Mesothelial cell of epicardium (in vitro differentiated cells): ENCODE results near the gene ERC2. TPM values are rescaled to one million over a fixed set of nuclear protein-coding genes. Genes with fewer than 3 reads are reported as not detected.

Source experiments
- DNase-seq, 2 experiments: peaks; one replicate each; pipeline ENCODE4 v3.0.0; 2021; ENCODE audit warnings: low spot score in 2 of 2; ENCODE audit not compliant: unreplicated experiment in 2 of 2
- H3K27ac Mint-ChIP-seq: 2 replicates; pipeline ENCODE4 v1.8.0; 2021; ENCODE audit warnings: mixed read lengths
- H3K27me3 Mint-ChIP-seq: 2 replicates; pipeline ENCODE4 v1.8.0; 2021; ENCODE audit warnings: low read depth, mixed read lengths
- H3K36me3 Mint-ChIP-seq: 2 replicates; pipeline ENCODE4 v1.8.0; 2021; ENCODE audit warnings: mixed read lengths
- H3K4me1 Mint-ChIP-seq: 2 replicates; pipeline ENCODE4 v1.8.0; 2021; ENCODE audit warnings: mixed read lengths
- H3K4me3 Mint-ChIP-seq: 2 replicates; pipeline ENCODE4 v1.8.0; 2021; ENCODE audit warnings: mild to moderate bottlenecking, moderate library complexity, mixed read lengths
- H3K9me3 Mint-ChIP-seq: 2 replicates; pipeline ENCODE4 v1.8.0; 2021; ENCODE audit warnings: mixed read lengths
- total RNA-seq: library from RNA; stranded (reverse); gene quantifications from 3 replicates; pipeline ENCODE4 v1.2.1, GENCODE V29; 2021
- TF ChIP-seq, protein P1 (sequence below): fragments of 200-600 bp; sonication (generic); IDR thresholded peaks from one replicate; pipeline ENCODE4 v1.5.0; 2021; ENCODE audit warnings: antibody characterized with exemption; ENCODE audit not compliant: unreplicated experiment

ERC2 gene
- total RNA-seq, 1 donor from 2014 or later: 15.6 TPM

DNA sequence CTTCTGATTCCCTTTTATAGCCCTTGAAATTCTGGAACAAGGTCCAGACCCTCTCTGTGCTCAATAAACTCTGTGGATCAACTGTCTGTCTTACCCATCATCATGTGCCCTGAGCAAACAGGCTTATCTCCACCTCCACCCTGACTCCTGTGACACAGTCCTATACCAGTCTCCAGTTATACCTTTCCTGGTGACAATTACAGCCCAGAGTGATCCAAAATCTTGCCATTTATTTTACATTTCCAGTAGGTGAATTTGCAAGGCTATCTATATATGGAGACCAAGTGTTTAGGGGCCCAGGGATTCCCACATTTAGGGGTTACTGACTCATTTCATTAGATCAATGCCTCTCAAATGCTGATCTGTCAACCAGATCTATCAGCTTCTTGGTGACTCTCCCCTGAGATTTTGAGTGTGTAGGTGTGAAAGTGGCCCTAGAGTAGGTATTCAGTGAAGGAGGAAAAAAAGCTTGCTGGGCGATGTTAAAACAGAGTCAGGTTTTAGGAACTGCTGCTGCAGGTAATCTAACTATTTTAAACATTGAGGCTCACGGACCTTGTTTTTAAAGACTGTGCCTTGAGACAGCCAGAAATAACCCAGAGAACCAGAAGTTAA is 751.5 kb downstream of the ERC2 start:
- TF ChIP-seq, protein P1, sequence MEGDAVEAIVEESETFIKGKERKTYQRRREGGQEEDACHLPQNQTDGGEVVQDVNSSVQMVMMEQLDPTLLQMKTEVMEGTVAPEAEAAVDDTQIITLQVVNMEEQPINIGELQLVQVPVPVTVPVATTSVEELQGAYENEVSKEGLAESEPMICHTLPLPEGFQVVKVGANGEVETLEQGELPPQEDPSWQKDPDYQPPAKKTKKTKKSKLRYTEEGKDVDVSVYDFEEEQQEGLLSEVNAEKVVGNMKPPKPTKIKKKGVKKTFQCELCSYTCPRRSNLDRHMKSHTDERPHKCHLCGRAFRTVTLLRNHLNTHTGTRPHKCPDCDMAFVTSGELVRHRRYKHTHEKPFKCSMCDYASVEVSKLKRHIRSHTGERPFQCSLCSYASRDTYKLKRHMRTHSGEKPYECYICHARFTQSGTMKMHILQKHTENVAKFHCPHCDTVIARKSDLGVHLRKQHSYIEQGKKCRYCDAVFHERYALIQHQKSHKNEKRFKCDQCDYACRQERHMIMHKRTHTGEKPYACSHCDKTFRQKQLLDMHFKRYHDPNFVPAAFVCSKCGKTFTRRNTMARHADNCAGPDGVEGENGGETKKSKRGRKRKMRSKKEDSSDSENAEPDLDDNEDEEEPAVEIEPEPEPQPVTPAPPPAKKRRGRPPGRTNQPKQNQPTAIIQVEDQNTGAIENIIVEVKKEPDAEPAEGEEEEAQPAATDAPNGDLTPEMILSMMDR: no peak
- Mint-ChIP-seq H3K27me3 (peaks cover 37% of the 10 kb centered on the region), H3K27ac (no peak overlapping the region), H3K4me3 (no peak overlapping the region), H3K9me3 (no peaks in the 10 kb centered on the region), H3K4me1 (peaks cover 18% of the 10 kb centered on the region), H3K36me3 (no peaks in the 10 kb centered on the region)
- DNase-seq: no peak

DNA sequence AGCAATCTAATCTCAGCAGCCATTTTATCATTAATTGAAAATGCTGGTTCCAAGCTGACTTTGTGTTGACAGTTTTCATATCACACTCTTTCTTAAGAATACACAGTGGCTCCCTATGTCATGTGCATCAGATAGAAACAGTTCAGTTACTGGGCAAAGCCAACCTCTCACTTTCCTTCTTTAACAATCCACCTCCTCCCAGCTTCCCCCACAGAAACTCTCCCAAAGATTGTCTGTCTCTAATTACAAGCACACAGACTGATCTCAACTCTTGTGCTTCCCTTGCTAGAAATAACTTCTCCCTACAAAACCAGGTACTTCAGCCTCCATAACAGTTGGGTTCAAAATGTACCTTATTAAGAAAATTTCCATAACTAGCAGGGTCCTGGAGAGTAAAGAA is 752.2 kb downstream of the ERC2 start:
- Mint-ChIP-seq H3K36me3 (no peaks in the 10 kb centered on the region), H3K9me3 (no peaks in the 10 kb centered on the region), H3K27ac (no peak overlapping the region), H3K4me3 (no peak overlapping the region), H3K27me3 (peaks cover 39% of the 10 kb centered on the region), H3K4me1 (peaks cover 18% of the 10 kb centered on the region)
- no peak for DNase-seq
- TF ChIP-seq, protein P1: no peak

- Mint-ChIP-seq H3K4me1 (peaks cover 17% of the 10 kb centered on the region), H3K27ac (no peak overlapping the region), H3K36me3 (no peaks in the 10 kb centered on the region), H3K27me3 (peaks cover 35% of the 10 kb centered on the region), H3K4me3 (no peak overlapping the region), H3K9me3 (no peaks in the 10 kb centered on the region)
- no peak for DNase-seq
- TF ChIP-seq, protein P1: no peak
Observed at GRCh38 chr3:55714057-55714456, 754.2 kb downstream of the ERC2 start.

DNA sequence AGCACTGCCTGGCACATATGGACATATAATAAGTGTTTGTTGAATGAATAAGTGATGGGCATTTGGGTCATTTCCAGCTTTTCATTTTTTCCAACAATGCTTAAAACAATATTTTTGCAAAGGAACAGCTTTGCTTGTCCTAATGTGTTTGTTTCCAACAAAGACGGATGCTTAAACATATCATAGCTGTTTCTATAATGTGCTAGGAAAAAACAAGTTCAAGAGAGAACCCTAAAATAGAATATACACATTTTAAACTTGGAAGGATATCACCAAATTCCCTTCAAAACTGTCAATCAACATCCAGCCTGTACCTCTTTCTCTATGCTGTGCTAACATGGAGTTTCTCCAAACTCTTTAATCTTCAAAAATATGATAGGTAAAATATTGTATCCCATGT is 756.6 kb downstream of the ERC2 start:
- H3K36me3 Mint-ChIP-seq: no peaks in the 10 kb centered on the region
- peaks cover 33% of the 10 kb centered on the region for H3K27me3 Mint-ChIP-seq
- TF ChIP-seq, protein P1: no peak
- H3K4me1 Mint-ChIP-seq: peaks cover 7% of the 10 kb centered on the region
- DNase-seq: no peak
- no peak overlapping the region for H3K4me3 Mint-ChIP-seq
- no peak overlapping the region for H3K27ac Mint-ChIP-seq
- no peaks in the 10 kb centered on the region for H3K9me3 Mint-ChIP-seq

GRCh38 chr3:55709411-55710012 is 758.8 kb downstream of the ERC2 start:
- TF ChIP-seq, protein P1: no peak
- Mint-ChIP-seq H3K36me3 (no peaks in the 10 kb centered on the region), H3K27me3 (peaks cover 23% of the 10 kb centered on the region), H3K4me1 (peaks cover 7% of the 10 kb centered on the region), H3K4me3 (no peak overlapping the region), H3K27ac (no peak overlapping the region), H3K9me3 (no peaks in the 10 kb centered on the region)
- DNase-seq: no peak
